RKO (cell line): Measurements from ENCODE around the gene TMEM52.
"Not testable (repeated sequence)": the region's sequence is repeated elsewhere in the genome, so short reads cannot be mapped to it uniquely, and the experiment has no call there.

Experiments used
- DNase-seq: peaks from one replicate; pipeline ENCODE4 v3.0.0-alpha.2; 2016; ENCODE audit warnings: low spot score

TMEM52 gene

DNA sequence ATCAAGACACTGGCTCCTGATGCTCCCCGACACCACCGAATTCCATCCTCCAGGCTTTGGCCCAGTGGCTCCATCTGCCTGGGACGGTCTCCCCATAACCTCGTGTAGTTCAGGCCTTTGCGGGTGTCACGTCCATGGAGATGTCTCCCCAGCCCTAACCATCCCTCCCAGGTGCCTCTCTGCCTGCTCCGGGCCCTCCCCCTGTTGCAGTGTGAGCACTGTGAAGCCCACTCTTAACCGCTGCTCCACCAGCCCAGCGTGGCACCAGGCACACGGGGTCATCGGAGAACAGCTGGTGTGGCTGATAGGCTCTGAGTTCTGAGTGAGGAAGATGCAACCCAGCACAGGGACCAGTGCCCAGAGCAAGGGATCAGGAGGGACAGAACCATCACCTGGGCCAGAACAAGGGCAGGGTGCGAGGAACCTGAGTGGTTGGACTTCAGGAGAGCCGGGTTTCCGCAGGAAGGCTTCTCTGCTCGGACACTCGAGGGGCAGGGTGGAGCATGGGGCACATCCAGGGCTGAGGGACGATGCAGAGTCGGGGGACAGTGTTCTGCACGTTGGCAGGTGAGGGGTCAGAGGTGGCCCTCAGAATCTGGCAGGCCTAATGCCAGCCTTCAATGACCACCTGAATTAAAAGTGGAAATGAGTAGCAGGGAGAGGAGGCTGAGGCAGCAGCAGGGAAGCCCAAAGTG is 25.6 kb downstream of the TMEM52 start:
- DNase-seq = no peak

DNA sequence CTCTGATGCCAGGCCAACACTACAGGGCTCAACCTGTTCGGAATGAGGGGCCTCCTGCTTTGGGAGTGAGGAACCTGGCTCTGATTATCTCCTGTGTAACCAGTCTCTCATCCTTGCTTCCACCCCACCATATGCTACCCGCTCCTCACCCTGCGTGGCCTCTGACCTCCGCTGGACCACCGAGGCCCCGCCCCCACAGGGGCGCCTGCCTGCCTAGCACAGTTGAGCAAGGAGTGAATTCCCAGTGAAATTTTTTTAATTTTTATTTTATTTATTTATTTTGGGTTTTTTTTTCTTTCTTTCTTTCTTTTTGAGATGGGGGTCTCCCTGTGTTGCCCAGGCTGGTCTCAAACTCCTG is 26.3 kb downstream of the TMEM52 start:
- DNase-seq = no peak

DNA sequence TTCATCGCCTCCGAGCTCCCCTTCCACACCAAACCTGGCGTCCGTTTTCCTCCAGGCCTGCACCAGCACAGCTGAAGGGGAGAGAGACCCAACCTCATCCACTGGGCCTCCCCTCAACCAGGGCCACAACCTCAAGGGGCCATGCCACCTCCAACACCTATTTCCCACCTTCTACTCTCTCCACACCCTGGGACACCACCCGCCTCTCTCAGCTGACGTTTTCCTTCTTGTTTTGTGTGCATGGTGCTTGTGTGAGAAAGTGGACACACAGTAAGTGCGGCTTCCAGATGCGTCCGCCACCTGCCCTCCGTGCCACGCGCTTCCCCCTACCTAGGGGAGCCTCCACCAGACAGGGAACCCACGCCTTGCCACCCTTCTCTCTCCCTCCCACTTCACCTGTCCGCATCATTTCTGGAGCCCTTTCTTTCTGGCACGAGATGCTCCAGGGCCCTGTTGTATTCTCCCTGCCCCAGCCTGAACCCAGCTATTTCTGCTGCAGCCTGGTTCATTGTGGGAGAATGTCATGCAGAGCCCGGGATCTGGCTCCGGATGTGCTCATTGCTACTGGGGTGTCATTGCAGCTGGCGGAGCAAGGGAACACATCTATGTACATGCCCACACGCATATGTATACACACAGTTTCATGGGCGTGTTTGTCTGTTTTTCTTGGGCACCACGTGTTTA is 26.9 kb downstream of the TMEM52 start:
- DNase-seq = no peak

DNA sequence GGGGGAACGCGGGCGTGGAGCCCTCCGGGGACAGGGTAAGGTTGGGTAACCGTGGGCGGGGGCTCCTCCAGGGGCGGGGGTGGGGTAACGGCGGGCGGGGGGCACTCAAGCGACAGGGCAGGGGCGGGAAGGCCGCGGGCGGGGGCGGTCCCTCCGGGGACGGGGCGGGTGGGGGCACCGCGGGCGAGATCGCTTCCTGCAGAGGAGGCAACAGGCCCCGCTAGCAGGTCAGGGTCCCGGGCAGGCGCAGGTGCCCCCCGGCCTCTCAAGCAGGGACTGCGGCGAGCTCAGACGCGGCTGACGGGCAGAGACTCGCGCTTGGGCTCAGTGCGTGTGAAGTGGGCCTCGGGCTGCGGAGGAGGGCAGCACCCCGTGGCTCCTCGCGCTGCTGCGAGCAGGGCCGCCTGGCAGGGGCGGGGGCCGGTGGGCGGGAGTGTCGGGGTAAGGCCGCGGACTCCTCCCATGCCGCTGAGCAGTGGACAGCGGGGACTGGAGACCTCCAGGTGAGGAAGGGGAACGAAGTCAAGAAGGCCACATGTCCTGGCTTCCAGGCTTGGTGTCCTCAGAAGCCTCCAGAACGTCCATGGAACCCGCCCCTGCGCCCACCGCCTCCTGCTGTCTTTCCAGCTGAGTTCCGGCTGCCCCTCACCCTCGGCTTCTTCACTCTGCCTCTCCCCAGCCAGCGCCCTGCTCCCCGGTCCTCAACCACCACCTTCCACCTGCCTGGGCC is 27.6 kb downstream of the TMEM52 start:
- peak; percentile 54 for DNase-seq

DNA sequence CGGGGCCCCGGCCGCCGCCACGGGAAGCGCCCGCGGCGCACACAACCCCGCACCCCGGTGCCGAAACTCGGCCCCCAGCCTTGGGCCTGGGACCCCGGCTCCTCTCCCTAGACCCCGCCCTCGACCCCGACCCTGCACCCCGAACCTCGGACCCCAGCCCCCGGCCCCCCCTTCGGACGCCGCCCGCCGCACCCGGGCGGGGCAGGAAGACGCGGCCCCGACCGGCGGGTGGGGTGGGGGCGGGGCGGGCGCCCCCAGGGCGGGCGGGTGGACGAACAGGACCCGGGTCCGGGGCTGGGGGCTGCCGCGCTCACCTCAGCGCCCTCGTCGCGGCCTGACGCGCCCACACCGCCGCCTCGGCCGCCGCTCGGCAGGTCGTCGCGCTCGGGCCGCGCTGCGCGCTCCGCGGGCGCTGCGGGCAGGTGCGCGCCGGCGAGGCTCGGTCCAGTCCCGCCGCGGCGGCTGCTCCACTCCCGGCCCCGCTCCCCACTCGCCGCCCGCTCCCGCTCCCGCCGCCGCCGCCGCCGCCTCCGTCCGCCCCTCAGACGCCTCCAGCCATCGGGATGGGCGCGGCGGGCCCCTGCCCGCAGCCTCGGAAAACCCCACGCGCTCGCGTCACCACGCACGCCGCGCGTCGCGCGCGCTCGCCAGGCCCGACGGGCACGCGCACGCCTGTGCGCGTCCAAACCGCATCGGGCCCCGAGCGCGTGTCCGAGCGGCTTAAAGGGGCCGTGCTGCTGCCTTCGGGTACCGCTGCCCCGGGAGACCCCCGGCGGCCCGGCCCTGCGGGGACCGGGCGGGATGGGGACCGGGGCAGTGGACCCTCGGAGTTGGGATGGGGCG is 28.4 kb downstream of the TMEM52 start, which contains the start of gene GNB1:
GNB1 (minus strand) TSS at position 582 of the 843 bp plus-strand sequence. CDS start 65,634 bp downstream, outside the sequence.
- peak; percentile 86 for DNase-seq

DNA sequence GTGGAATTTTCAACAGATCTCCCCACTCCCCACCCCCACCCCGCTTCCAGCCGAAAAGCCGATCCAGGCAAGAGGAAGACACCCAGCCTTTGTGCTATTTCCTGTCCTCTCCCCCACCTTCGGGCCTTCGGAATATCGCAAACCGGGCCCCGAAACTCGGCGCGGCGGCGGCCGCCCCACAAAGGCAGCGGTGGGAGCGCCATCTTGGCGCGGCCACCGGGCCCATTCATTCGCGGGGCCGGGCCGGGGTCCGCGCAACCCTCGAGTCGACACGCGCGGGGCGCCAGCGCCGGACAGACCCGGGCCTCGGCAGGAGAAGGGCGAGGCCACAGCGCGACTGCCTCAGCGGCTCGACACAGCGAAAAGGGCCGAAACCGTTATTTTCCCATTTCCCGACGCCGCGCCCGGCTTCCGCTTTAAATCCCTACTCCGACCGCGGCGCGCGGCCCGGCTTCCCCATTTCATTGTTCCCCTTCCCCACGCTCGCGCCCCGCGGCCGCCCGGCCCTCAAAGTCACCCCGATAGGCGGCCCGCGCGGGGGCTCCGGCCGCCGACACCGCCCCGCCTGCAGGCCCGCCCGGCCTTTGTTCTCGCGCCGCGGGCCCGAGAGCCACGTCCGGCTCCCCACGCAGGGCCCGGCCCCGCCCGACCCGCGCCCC is 29.1 kb downstream of the TMEM52 start:
- DNase-seq = peak; percentile 48

DNA sequence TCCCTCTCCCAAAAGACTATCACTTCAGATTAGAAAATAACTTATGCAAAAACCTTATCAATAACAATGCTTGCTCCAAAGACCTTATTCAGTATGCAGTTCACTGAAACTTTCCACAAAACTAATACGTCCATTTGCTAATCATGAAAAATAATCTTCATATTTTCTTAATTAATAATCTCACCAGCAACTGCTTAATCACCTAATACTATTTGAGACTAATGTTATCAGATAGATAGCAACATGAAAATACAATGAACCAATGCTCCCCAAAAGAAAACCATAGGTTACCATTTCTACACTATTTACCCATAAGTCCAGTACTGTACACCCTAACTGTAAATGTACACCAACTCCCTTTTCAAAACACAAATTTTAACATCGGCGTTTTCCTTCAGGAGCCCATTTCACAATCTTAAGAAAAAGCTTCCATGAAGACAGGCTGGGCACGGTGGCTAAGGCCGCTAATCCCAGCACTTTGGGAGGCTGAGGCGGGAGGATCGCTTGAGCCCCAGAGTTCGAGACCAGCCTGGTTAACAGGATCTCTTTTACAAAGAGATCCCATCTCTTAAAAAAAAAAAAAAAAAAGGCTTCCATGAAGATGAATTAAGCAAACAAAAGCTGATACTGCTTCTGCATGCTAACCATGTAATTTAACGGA is 29.9 kb downstream of the TMEM52 start:
- no peak for DNase-seq

DNA sequence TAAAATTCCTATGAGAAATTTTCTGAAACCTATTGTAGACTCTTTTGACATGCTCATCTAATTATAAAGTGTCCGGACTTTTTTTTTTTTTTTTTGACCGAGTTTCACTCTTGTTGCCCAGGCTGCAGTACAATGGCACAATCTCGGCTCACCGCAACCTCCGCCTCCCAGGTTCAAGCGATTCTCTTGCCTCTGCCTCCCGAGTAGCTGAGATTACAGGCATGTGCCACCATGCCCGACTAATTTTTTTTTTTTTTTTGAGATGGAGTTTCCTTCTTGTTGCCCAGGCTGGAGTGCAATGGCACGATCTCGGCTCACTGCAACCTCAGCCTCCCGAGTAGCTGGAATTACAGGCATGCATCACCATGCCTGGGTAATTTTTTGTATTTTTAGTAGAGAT is 35.2 kb downstream of the TMEM52 start:
- not testable (repeated sequence) for DNase-seq

DNA sequence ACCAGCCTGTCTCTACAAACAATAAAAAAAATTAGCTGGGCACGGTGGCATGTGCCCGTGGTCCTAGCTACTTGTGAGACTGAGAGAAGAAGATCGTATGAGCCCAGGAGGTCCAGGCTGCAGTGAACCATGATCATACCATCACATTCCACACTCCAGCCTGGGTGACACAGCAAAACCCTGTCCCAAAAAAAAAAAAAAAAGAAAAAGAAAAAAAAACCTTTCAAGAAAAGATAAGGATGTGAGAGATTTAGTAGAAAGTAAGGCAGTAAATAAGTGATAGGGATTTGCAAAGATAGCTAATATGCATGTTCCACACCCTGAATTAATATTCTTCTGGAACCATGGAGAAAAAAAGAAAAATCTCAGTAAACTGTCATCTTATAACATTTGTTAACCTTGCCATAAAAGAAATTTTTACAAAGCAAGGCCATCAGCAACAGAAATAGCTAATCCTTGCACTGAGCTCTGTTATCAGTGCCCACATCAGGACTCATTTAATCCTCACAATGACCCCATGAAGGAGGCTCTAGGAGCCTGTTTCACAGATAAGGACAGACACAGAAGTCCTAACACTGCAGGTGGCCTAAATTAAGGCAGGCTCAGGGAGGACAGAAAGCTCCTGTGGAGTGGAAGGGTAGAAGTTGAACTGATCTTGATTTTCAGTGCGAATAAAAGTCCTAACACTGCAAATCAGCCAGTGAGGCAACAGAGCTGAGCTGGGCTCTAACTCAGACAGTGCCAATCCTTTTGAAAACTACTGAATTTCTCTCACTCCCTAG is 35.8 kb downstream of the TMEM52 start:
- no peak for DNase-seq

DNA sequence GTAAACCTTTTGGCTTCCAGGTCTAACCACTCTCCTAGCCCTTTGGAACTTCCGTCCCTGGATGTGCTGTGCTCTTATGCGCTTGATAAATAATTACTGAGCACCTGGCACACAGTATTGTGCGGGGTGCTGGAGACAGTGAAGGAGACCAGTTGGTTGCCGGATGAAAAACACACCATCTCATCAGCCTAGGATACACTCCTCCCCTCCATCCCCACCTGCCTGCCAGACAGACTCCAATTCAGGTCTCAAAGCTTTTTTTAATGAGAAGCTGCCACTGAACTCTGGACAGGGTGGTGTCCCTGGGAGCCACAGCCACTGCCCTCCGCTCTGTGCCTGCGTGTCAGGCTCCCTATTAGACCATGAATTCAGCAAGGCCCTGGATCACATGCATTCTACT is 37.4 kb downstream of the TMEM52 start:
- DNase-seq = no peak

DNA sequence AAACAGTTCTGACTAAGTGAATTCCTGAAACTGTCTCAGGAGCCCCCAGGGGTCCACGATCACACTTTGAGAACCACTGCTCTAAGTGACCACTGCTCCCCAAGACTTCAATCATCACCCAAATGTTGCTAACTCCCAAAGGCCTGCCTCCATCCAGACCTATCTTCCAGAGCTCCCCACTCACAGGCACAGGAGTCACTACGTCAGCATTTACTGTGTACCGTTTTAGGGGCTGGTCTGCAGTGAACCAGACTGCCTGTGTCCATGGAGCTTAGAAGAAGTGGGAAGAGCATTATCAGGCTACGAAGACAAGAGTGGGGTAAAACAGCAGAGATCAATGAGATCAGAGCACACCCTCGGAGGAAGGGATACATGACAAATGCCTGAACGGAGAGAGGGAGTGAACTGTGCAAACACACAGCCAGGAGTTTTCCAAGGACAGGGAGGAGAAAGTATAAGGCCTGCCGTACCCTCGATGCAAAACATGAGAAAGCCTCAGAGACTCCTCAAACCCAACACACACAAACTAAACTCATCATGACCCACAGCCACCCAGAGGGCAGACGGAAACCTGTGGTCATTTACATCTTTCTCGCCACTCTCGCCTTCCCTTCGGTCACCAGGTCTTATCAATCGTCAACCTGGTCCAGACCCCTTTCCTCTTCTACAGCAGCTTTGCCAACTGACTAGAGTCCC is 38.3 kb downstream of the TMEM52 start:
- no peak for DNase-seq

DNA sequence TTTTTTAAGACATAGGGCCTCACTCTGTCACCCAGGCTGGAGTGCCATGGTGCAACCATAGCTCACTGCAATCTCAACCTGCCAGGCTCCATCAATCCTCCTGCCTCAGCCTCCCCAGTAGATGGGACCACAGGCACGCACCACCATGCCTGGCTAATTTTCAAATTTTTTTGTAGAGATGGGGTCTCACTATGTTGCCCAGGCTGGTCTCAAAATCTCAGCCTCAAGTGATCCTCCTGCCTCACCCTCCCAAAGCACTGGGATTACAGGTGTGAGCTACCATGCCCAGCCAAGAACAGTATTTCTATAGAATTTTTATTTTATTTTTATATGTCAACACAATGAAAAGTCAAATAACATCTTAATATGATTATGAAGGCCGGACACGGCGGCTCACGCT is 39.1 kb downstream of the TMEM52 start:
- no peak for DNase-seq

DNA sequence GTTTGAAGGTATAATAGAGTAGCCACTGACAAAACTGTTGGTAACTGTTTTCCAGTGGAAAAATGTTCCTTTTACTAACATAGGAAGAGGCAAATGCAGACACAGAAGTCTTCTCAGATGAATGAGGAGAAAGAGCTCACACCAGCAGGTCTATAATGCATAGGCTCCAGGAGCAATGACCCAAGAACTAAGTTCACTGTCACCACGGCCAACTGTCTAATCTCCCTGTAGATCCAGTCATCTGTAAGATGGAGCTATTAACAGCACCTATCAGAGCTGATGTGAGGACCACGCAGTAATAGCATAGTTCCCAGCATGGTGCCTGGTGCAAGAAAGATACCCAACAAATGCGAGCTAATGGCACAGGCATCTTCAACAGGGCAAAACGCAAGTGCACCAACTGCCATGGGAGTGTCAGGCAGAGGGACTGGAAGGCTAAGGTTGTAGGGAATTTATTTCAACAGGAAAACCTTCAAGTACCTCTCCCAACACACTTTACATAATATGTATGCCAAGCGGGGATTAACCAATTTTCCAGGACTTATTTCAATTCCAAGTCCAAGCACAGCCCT is 41.1 kb downstream of the TMEM52 start:
- DNase-seq = no peak

DNA sequence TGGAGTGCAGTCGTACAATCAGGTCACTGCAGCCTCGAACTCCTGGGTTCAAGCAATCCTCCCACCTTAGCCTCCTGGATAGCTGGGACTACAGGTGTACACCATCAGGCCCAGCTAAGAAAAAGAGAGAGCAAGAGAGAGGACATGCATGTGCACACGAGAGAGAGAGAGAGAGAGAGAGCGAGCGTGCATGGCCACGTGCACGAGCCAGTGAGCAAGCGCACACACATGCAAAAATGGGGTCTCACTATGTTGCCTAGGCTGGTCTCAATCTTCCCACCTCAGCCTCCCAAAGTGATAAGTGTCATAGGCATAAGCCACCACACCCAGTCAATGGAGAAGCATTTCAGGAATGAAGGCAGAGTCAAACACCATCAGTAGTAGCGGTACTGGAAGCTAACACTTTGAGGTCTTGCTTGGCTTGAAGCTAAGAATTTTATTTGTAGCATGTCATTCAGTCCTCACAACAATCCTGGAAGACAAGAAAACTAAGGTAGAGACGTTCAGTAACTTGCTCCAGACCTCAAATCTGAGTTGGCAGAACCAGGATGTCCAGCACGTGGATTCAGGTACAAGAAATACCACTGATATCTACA is 42.6 kb downstream of the TMEM52 start:
- no peak for DNase-seq

DNA sequence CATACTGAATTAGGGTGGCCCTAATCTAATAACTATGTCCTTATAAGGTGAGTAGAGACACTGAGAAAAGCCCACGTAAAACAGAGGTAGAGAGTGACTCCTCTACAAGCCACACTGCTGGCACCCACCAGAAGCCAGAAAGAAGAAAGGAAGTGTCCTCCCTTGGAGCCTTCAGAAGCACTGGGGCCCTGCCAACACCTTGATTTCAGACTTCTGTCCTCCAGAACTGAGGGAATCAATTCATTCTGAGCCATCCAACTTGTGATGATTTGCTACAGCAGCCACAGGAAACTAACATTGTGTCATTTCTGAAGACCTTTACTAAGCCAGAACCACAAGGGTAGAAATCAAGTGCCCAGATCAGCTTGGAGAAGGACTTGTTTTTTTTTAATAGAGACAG is 43.1 kb downstream of the TMEM52 start:
- DNase-seq = no peak

DNA sequence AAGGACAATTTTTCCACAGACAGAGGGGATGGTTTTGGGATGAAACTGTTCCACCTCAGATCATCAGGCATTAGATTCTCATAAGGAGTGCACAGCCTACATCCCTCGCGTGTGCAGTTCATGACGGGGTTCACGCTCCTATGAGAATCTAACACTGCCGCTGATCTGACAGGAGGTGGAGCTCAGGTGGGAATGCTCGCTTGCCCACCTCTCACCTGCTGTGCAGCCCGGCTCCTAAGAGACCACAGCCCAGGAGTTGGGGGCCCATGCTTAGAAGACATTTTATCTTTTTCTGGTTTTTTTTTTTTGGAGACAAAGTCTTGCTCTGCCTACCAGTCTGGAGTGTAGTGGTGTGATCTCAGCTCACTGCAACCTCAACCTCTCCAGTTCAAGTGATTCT is 44.2 kb downstream of the TMEM52 start:
- no peak for DNase-seq

DNA sequence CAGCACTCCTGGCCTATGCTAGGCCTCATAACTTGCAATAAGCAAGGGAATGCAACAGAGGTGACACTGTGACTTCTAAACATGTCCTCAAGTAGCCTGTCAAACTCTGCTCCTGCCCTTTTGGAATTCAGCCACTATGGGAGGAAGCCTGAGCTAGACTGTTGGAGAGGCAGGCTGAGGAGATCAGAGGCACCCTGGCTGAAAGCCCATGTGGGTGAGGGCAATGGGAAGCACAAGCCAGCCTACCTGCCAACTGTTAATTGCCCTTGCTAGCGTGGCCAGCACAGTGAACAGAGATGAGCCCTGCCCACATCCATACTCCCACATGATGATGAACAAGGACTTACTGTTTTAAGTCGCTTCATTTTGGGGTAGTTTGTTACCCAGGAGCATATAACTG is 45.9 kb downstream of the TMEM52 start:
- DNase-seq = no peak

DNA sequence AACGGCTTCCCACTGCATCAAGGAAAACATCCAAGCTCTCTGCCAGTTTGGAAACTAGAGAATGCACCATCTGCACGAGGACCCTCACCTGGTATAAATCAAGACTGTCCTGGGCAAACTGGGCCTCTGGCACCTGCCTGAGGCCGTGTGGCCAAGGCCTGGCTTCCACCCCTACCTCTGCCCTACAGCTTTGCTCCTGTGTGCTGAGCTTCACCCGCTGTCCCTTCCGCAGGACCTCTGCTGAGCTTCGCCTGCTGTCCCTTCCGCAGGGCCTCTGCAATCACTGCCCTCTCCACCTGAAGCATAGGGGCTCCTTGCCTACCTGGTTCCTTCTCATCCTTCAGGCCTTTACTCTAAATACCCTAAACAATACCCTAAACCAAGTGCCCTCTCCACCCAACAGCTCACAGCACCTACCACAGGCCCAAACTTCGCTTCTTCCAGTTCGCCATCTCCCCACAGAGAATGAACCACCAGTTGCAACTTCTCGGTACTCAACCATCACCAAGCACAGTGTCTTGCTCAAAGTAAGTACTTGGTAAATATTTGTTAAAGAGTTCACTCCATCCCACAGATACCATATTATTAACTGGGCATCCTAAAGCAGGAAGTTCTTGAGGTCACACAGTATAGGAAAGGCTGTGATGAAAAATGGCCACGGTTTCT is 46.6 kb downstream of the TMEM52 start:
- no peak for DNase-seq
